Stimulated activated CD8-positive, alpha-beta memory T cell treated with anti-CD3 and anti-CD28 coated beads, Interleukin-7, amount 100 ng/mL, for 48 hours (primary cell): ENCODE measurements around the gene MAG.
"Not testable (repeated sequence)": the region's sequence is repeated elsewhere in the genome, so short reads cannot be mapped to it uniquely, and the experiment has no call there.

Experiments used
- DNase-seq, 2 donors: peaks; one replicate each; pipeline ENCODE4 v3.0.0-alpha.2; 2020; ENCODE audit warnings: low read depth in 1 of 2; ENCODE audit errors: extremely low read depth in 1 of 2

Gene MAG

DNA sequence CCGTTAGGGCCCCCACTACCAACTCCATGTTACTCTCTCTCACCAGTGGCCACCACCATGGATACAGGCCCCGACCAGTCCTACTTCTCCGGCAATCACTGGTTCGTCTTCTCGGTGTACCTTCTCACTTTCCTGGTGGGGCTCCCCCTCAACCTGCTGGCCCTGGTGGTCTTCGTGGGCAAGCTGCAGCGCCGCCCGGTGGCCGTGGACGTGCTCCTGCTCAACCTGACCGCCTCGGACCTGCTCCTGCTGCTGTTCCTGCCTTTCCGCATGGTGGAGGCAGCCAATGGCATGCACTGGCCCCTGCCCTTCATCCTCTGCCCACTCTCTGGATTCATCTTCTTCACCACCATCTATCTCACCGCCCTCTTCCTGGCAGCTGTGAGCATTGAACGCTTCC is 66.9 kb downstream of the MAG start:
- not testable (repeated sequence) for DNase-seq

DNA sequence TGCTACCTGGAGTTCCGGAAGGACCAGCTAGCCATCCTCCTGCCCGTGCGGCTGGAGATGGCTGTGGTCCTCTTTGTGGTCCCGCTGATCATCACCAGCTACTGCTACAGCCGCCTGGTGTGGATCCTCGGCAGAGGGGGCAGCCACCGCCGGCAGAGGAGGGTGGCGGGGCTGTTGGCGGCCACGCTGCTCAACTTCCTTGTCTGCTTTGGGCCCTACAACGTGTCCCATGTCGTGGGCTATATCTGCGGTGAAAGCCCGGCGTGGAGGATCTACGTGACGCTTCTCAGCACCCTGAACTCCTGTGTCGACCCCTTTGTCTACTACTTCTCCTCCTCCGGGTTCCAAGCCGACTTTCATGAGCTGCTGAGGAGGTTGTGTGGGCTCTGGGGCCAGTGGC is 67.4 kb downstream of the MAG start:
- not testable (repeated sequence) for DNase-seq

DNA sequence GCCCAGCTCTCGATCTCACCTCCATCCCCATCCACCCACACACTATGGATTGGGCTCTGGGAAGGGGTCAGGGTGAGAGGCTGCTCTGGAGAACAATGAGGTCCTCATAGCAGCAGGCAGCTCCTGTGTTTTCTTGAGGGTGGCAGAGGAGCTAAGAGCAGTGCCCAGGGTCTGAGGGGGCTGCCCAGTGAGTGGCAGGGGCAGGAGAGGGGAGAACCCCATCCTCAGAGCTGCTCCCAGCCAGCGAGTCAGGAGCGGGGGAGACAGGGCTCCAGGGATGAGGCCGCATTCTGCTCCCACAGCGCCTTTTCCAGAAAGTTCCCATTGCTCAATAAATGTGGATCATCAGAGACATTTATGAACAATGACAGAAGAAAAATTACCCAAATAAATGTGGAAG is 68.1 kb downstream of the MAG start:
- not testable (repeated sequence) for DNase-seq

DNA sequence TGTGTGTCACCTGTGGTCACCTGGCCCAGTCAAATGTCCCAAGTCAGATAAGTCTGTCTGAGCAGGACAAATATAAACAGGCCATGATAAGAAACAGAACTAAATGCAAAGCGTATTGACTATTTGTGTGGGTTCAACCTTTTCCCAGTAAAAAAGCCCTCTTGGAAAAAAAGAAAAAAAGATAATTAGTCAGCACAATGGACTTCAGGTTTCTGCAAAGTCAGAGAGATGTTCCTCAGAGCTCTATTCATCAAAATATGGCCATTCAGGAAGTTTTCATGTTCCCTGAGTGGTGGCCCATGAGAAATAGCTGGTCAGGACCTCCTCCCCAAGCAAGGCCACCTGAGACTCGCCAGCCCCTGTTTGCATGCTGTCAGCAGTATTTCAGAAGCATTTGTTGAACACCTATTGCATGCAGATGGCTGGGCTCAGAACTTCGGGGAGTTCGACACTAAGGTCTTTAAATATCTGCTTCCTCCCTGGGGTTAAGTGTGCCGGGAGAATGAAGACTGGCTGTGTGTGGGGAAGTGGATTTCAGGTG is 69.0 kb downstream of the MAG start:
- no peak for DNase-seq

DNA sequence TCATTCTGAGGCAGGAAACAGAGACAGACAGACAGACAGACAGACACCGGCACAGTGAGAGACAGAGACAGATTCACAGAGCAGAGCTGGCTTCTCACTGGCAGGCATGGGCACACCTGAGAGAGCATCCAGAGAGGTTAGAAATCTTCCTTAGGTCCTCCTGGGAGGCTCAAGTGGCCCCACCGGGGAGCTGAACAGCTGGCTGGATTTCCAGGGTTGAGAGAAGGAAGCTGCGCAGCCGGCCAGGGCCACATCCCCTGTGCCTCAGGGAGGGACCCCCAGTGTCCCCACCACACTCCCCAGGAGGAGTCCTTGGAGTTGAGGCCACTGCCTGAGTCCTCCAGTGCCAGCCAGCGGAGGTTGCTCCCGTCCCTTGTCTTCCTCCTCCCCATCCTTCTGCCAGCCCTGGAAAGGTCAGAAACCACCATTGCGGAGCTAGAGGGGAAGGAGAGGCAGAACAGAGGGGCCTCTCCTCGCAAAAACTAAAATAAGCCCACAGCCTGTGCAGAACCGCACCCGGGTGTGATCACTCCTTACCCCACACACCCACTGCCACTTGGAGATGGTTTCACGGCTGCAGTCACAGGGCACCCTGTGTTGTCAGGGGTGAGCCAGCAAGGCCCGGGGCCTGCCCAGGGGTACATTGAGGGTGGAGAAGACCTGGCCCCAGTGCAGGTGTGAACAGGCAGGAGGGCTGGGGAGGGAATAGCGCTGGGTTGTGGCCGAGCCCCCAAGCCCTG is 70.5 kb downstream of the MAG start:
- DNase-seq: no peak

DNA sequence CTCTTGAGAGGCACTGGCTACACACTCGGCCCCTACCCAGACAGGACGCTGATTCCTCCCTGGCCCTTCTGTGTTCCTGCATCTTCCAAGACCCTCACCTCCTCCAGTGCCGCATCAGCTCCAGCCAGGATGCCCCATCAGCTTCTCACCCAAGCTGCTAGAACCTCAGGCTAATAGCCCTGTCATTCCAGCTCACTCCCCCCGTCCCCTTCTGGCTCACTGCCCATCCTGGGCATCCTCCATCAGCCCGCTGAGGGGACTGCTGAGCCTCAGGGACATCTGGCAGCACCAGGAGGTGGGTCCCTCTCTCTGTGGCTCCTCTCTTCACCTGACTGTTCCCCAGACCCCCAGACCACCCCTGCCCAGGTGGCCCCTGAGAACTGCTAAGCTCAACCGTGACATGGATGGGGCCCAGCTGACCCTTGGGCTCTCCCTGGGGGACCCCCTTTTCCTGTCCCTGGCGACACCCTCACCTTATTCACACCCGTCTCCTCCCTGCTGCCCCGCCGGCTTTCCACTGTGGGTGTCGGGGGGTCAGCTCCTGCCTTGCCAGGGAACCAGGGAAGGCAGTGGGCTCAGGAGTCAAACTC is 71.1 kb downstream of the MAG start:
- no peak for DNase-seq
